HS-27A (cell line): ENCODE measurements around the gene GMCL1.
"Not testable (repeated sequence)": the region's sequence is repeated elsewhere in the genome, so short reads cannot be mapped to it uniquely, and the experiment has no call there.

Source experiments
- DNase-seq: peaks from one replicate; pipeline ENCODE4 v3.0.0-alpha.2; 2012; ENCODE audit warnings: low read depth, missing footprints

GMCL1 gene

GRCh38 chr2:69848186-69848790 is 18.8 kb downstream of the GMCL1 start:
- DNase-seq = no peak

GRCh38 chr2:69858261-69858660 is 28.8 kb downstream of the GMCL1 start:
- no peak for DNase-seq

- no peak for DNase-seq
Measured at GRCh38 chr2:69863298-69863697, 33.8 kb downstream of the GMCL1 start.

- DNase-seq = no peak
Measured at GRCh38 chr2:69888451-69888850, 59.0 kb downstream of the GMCL1 start.

GRCh38 chr2:69889302-69889701 is 59.8 kb downstream of the GMCL1 start:
- DNase-seq = no peak

- DNase-seq = no peak
Measured at GRCh38 chr2:69890881-69891280, 61.4 kb downstream of the GMCL1 start.

- DNase-seq = not testable (repeated sequence)
Measured at GRCh38 chr2:69892838-69893424, 63.5 kb downstream of the GMCL1 start.

GRCh38 chr2:69893684-69894551 is 64.5 kb downstream of the GMCL1 start, which contains the start of gene SNRNP27:
TSS of gene SNRNP27 (plus strand) at chr2:69893956. CDS start at chr2:69893985, 29 bp downstream.
- DNase-seq = no peak

GRCh38 chr2:69894737-69895136 is 65.3 kb downstream of the GMCL1 start:
- not testable (repeated sequence) for DNase-seq

GRCh38 chr2:69902213-69902922 is 72.9 kb downstream of the GMCL1 start:
- DNase-seq = no peak

- DNase-seq = no peak
Measured at GRCh38 chr2:69907216-69907615, 77.8 kb downstream of the GMCL1 start.

GRCh38 chr2:69911985-69912563 is 82.6 kb downstream of the GMCL1 start:
- no peak for DNase-seq

GRCh38 chr2:69914164-69914949 is 84.9 kb downstream of the GMCL1 start:
- DNase-seq = peak; percentile 97

GRCh38 chr2:69914950-69915945 is 85.8 kb downstream of the GMCL1 start, which contains the start of gene MXD1:
TSS of gene MXD1 (plus strand) at chr2:69915109. CDS start at chr2:69915331, 222 bp downstream.
- no peak for DNase-seq

- no peak for DNase-seq
Measured at GRCh38 chr2:69916106-69916505, 86.6 kb downstream of the GMCL1 start.

GRCh38 chr2:69917852-69918251 is 88.4 kb downstream of the GMCL1 start:
- DNase-seq = no peak

- no peak for DNase-seq
Measured at GRCh38 chr2:69918401-69918800, 88.9 kb downstream of the GMCL1 start.

GRCh38 chr2:69923116-69923515 is 93.7 kb downstream of the GMCL1 start:
- DNase-seq = no peak

- no peak for DNase-seq
Measured at GRCh38 chr2:69926849-69927515, 97.5 kb downstream of the GMCL1 start.
